ENCODE results near the gene STK16.

DNA sequence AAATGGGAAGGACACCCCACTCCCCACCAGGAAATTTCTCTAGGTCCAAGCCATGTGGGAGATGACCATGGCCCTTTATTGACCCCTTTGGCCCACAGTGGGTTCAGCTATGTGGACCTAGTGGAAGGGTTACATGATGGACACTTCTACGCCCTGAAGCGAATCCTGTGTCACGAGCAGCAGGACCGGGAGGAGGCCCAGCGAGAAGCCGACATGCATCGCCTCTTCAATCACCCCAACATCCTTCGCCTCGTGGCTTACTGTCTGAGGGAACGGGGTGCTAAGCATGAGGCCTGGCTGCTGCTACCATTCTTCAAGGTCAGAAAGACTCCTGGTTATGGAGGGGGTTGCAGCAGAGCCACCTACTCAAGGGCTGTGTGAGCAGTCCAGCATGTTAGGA lies 1.3 kb downstream of the STK16 start:
- no peak for TF ChIP-seq CTCF (IDR thresholded peaks at IDR 0.05; ENCODE audit: low read depth, low read length)
- TF ChIP-seq EZH2phosphoT487 (IDR thresholded peaks at IDR 0.05; ENCODE audit: low read depth) = no peak
